H1 (cell line): ENCODE data around the gene PDZD4. TPM values are rescaled to one million over a fixed set of nuclear protein-coding genes. Genes with fewer than 3 reads are reported as not detected.

Experiments
- CTCF ChIA-PET: fragments of 300-600 bp; sonication (Branson Sonifier 250); formaldehyde crosslinking; loops from one replicate; lab custom pipeline; 2021; ENCODE audit not compliant: partially characterized antibody; lab: Charles Lee
- POLR2A ChIA-PET: fragments of 300-600 bp; sonication (Branson Sonifier 250); formaldehyde crosslinking; loops from one replicate; lab custom pipeline; 2021; ENCODE audit warnings: inconsistent platforms; ENCODE audit not compliant: partially characterized antibody; lab: Charles Lee
- DNase-seq, 2 experiments: peaks; one replicate each; pipeline versions ENCODE4 v3.0.0 to v3.0.0-alpha.2; 2010 to 2022; ENCODE audit warnings: low spot score in 2 of 2, low read depth in 1 of 2, mixed read lengths in 1 of 2
- FAIRE-seq: peaks from 2 replicates; lab custom pipeline; 2011; peaks lifted over from hg19 to GRCh38; lab: Jason Lieb, UNC
- H2AFZ ChIP-seq: 2 replicates; pipeline ENCODE4 v1.8.1; 2012; ENCODE audit warnings: low read length, inconsistent platforms
- H2AK5ac ChIP-seq: 2 replicates; pipeline ENCODE4 v1.6.1; 2013; ENCODE audit warnings: low read depth, low read length
- H2BK120ac ChIP-seq: replicated peaks from 2 replicates; pipeline ENCODE3; 2013; ENCODE audit warnings: low read depth, low read length, inconsistent platforms
- H2BK12ac ChIP-seq: 2 replicates; pipeline ENCODE4 v1.6.1; 2013; ENCODE audit warnings: low read depth, low read length
- H2BK15ac ChIP-seq: 2 replicates; pipeline ENCODE4 v1.6.1; 2013; ENCODE audit warnings: low read length
- H2BK20ac ChIP-seq: 2 replicates; pipeline ENCODE4 v1.6.1; 2013; ENCODE audit warnings: low read length
- H2BK5ac ChIP-seq: 2 replicates; pipeline ENCODE4 v1.6.1; 2013; ENCODE audit warnings: low read depth, low read length
- H3K14ac ChIP-seq: 2 replicates; pipeline ENCODE4 v1.6.1; 2013; ENCODE audit warnings: inconsistent platforms; ENCODE audit not compliant: insufficient read length
- H3K18ac ChIP-seq: 2 replicates; pipeline ENCODE4 v1.6.1; 2013; ENCODE audit warnings: low read length; ENCODE audit errors: extremely low read depth
- H3K23ac ChIP-seq: 2 replicates; pipeline ENCODE4 v1.6.1; 2013; ENCODE audit warnings: inconsistent platforms; ENCODE audit not compliant: insufficient read length
- H3K23me2 ChIP-seq: 2 replicates; pipeline ENCODE4 v1.6.1; 2013; ENCODE audit warnings: low read depth, low read length
- H3K27ac ChIP-seq: 2 replicates; pipeline ENCODE4 v1.6.1; 2011; ENCODE audit warnings: low read depth, low read length, inconsistent platforms
- H3K27me3 ChIP-seq, 4 experiments: replicated peaks in 1 of 4; 1 replicate in 1 of 4; 2 replicates in 3 of 4; pipeline versions ENCODE4 v1.6.1 to v1.8.1; 2011 to 2013; ENCODE audit warnings: low read length in 3 of 4, mild to moderate bottlenecking in 3 of 4, inconsistent platforms in 2 of 4, mixed read lengths in 2 of 4, moderate library complexity in 1 of 4; ENCODE audit not compliant: control insufficient read depth in 3 of 4, insufficient read depth in 3 of 4; ENCODE audit errors: extremely low read depth in 1 of 4
- H3K36me3 ChIP-seq, 4 experiments: 2 replicates each; pipeline versions ENCODE4 v1.6.1 to v1.8.1; 2011 to 2013; ENCODE audit warnings: mild to moderate bottlenecking in 4 of 4, low read length in 3 of 4, moderate library complexity in 2 of 4, control low read depth in 1 of 4, inconsistent platforms in 1 of 4; ENCODE audit not compliant: insufficient read depth in 4 of 4, control insufficient read depth in 2 of 4
- H3K4ac ChIP-seq: replicated peaks from 2 replicates; pipeline ENCODE3; 2013; ENCODE audit warnings: low read length, low read depth, mixed read lengths, inconsistent platforms; ENCODE audit not compliant: insufficient read length
- H3K4me1 ChIP-seq, 4 experiments: replicated peaks in 1 of 4; 1 replicate in 1 of 4; 2 replicates in 3 of 4; pipeline versions ENCODE4 v1.6.1 to v1.8.1; 2011 to 2013; ENCODE audit warnings: low read length in 3 of 4, inconsistent platforms in 2 of 4, mixed read lengths in 1 of 4; ENCODE audit not compliant: insufficient read depth in 4 of 4, control insufficient read depth in 3 of 4
- H3K4me2 ChIP-seq, 2 experiments: 2 replicates each; pipeline versions ENCODE4 v1.6.1 to v1.8.1; 2011 to 2013; ENCODE audit warnings: low read depth in 2 of 2, low read length in 2 of 2, control low read depth in 1 of 2, inconsistent platforms in 1 of 2, mild to moderate bottlenecking in 1 of 2; ENCODE audit not compliant: insufficient read depth in 1 of 2
- H3K4me3 ChIP-seq, 4 experiments: fragments of 200-600, 300-600 bp in 1 of 4; sonication (generic), shearing (Covaris generic), sonication (Bioruptor Twin) in 1 of 4; 2 replicates each; pipeline versions ENCODE4 v1.5.1 to v1.8.1; 2011 to 2016; ENCODE audit warnings: low read length in 4 of 4, low read depth in 3 of 4, control low read depth in 2 of 4, inconsistent platforms in 2 of 4, mild to moderate bottlenecking in 2 of 4, mixed read lengths in 1 of 4, moderate library complexity in 1 of 4; ENCODE audit not compliant: insufficient read depth in 2 of 4; ENCODE audit errors: extremely low read depth in 1 of 4
- H3K56ac ChIP-seq: replicated peaks from 2 replicates; pipeline ENCODE3; 2013; ENCODE audit warnings: low read depth, mild to moderate bottlenecking, mixed read lengths, low read length, inconsistent platforms; ENCODE audit not compliant: insufficient read length
- H3K79me1 ChIP-seq: 2 replicates; pipeline ENCODE4 v1.6.1; 2013; ENCODE audit warnings: low read depth, low read length, control low read depth
- H3K79me2 ChIP-seq, 2 experiments: 2 replicates each; pipeline versions ENCODE4 v1.6.1 to v1.8.1; 2012 to 2013; ENCODE audit warnings: low read length in 2 of 2, mild to moderate bottlenecking in 2 of 2, inconsistent platforms in 1 of 2; ENCODE audit not compliant: insufficient read depth in 2 of 2, control insufficient read depth in 1 of 2
- H3K9ac ChIP-seq, 4 experiments: replicated peaks in 1 of 4; 1 replicate in 1 of 4; 2 replicates in 3 of 4; pipeline versions ENCODE4 v1.6.1 to v1.8.1; 2011 to 2013; ENCODE audit warnings: low read depth in 3 of 4, low read length in 3 of 4, control low read depth in 2 of 4, mild to moderate bottlenecking in 2 of 4, moderate library complexity in 2 of 4, inconsistent platforms in 1 of 4; ENCODE audit errors: extremely low read depth in 1 of 4
- H3K9me3 ChIP-seq, 2 experiments: 2 replicates each; pipeline versions ENCODE4 v1.6.1 to v1.8.1; 2012 to 2013; ENCODE audit warnings: mild to moderate bottlenecking in 2 of 2, moderate library complexity in 2 of 2, control low read depth in 1 of 2, inconsistent platforms in 1 of 2, low read depth in 1 of 2, low read length in 1 of 2, mixed read lengths in 1 of 2; ENCODE audit not compliant: insufficient read depth in 2 of 2
- H4K20me1 ChIP-seq, 2 experiments: replicated peaks in 1 of 2; 2 replicates each; pipeline versions ENCODE3 to v1.8.1; 2011 to 2013; ENCODE audit warnings: inconsistent platforms in 2 of 2, low read length in 2 of 2, mild to moderate bottlenecking in 1 of 2; ENCODE audit not compliant: insufficient read depth in 2 of 2, control insufficient read depth in 1 of 2
- H4K5ac ChIP-seq: 2 replicates; pipeline ENCODE4 v1.6.1; 2013; ENCODE audit warnings: low read length, low read depth, mixed read lengths, inconsistent platforms; ENCODE audit not compliant: insufficient read length
- H4K8ac ChIP-seq: 2 replicates; pipeline ENCODE4 v1.8.0; 2013; ENCODE audit warnings: mild to moderate bottlenecking, moderate library complexity, low read length, inconsistent platforms; ENCODE audit not compliant: insufficient read depth; ENCODE audit errors: extremely low read depth
- H4K91ac ChIP-seq: replicated peaks from 2 replicates; pipeline ENCODE3; 2013; ENCODE audit warnings: low read length, mixed read lengths, inconsistent platforms; ENCODE audit not compliant: insufficient read length
- PHF8 ChIP-seq: fragments of 200-600 bp; sonication (generic); conservative IDR thresholded peaks from 2 replicates; pipeline ENCODE4 v1.7.1; 2012; ENCODE audit warnings: low read depth, mild to moderate bottlenecking, inconsistent platforms, low read length, moderate library complexity
- RXRA ChIP-seq: IDR thresholded peaks from 2 replicates; pipeline ENCODE4 v1.6.1; 2011; ENCODE audit warnings: low read depth, mild to moderate bottlenecking, low read length, moderate library complexity; ENCODE audit not compliant: insufficient read depth
- SAP30 ChIP-seq: fragments of 300-600 bp; sonication (generic); IDR thresholded peaks from 2 replicates; pipeline ENCODE4 v1.7.1; 2012; ENCODE audit warnings: low read length, moderate library complexity, mild to moderate bottlenecking, inconsistent platforms; ENCODE audit not compliant: insufficient read depth, insufficient replicate concordance
- TEAD4 ChIP-seq: IDR thresholded peaks from 2 replicates; pipeline ENCODE4 v1.6.1; 2012; ENCODE audit warnings: low read depth, low read length, inconsistent platforms, mixed read lengths
- YY1 ChIP-seq: IDR thresholded peaks from 2 replicates; pipeline ENCODE4 v1.6.1; 2011; ENCODE audit warnings: low read depth, mild to moderate bottlenecking, low read length
- WGBS, 2 experiments: shearing (Covaris generic) in 1 of 2; methylation state at CpG; one replicate each; pipeline versions ENCODE4 v1.1.6 to v1.1.7; 2013 to 2015; ENCODE audit warnings: low lambda C conversion rate in 2 of 2, mixed read lengths in 2 of 2, inconsistent platforms in 1 of 2, low coverage in 1 of 2, missing lambda C conversion rate in 1 of 2; ENCODE audit not compliant: insufficient replicate concordance in 2 of 2, insufficient coverage in 1 of 2, insufficient read length in 1 of 2; ENCODE audit errors: extremely low coverage in 1 of 2, missing lambda C conversion rate in 1 of 2; 5-methylcytosine and 5-hydroxymethylcytosine counted together
- polyA plus RNA-seq, 7 experiments: library from polyadenylated mRNA; depleted of rRNA in 3 of 7; stranded (reverse) in 5 of 7; unstranded in 2 of 7; fragments of >200 nt in 5 of 7; fragments of 200-250 nt in 2 of 7; gene quantifications; 1 replicate in 5 of 7; 2 replicates in 1 of 7; 4 replicates in 1 of 7; pipeline versions ENCODE4 v1.2.1 to v1.2.3, GENCODE V29; 2011 to 2013; ENCODE audit warnings: missing spikeins in 2 of 7, mixed read lengths in 2 of 7
- total RNA-seq: library from RNA; stranded (reverse); fragmentation: NEBNext Ultra II Directional; extraction: Animal tissue kit (Norgen Biotek cat#: 25700); gene quantifications from 2 replicates; pipeline ENCODE4 v1.2.1, GENCODE V29; 2021

Gene PDZD4
- total and polyA plus RNA-seq, 2 of the 8 experiments (the other 6 are each of a cell fraction or from before 2014, with no cell fraction given): 45.8 to 169 TPM

DNA sequence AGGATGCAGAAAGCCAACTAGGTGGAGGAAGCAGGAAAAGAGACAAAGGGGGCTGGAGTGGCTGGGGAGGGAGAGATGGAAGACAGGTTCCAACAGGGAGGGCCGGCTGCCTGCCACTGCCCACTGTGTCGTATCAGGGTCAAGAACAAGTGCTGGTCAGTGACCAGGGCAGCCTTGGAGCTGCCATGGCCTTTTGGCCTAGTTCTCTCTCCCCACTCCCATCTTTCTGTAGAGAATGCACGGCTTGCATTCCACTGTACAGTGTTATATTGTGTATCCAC, 43.7 kb upstream of the PDZD4 start:
- Histone ChIP-seq H3K27me3 (no peaks in the 10 kb centered on the region; a peak in 1 of 7 replicates), H2BK20ac (no peak overlapping the region), H3K4me1 (peaks cover 3 to 31% (median 16%) of the 10 kb centered on the region in 4 experiments), H3K14ac (no peak overlapping the region), H2BK12ac (no peak overlapping the region), H3K4me3 (no peak overlapping the region), H4K91ac (no peak overlapping the region), H3K27ac (no peak overlapping the region), H2AFZ (no peak overlapping the region), H2BK5ac (no peak overlapping the region), H3K4ac (no peak overlapping the region), H3K18ac (no peak overlapping the region), H3K4me2 (no peak overlapping the region; a peak in 1 of 4 replicates), H3K9me3 (no peaks in the 10 kb centered on the region), H3K9ac (no peak overlapping the region), H4K5ac (no peak overlapping the region), H3K23ac (no peak overlapping the region), H2AK5ac (no peak overlapping the region), H3K36me3 (peaks cover 0 to 11% (median 0%) of the 10 kb centered on the region in 4 experiments; a peak in 1 of 8 replicates), H4K8ac (no peak overlapping the region), H3K56ac (no peak overlapping the region), H3K79me2 (no peaks in the 10 kb centered on the region), H2BK15ac (no peak overlapping the region), H3K23me2 (no peaks in the 10 kb centered on the region), H3K79me1 (no peaks in the 10 kb centered on the region), H2BK120ac (no peak overlapping the region), H4K20me1 (peaks cover 2 to 12% of the 10 kb centered on the region in 2 experiments)
- DNase-seq (no peak), FAIRE-seq (no peak)
- ChIA-PET POLR2A (no interaction called here), CTCF (interaction anchor here (1.3 to 1.6 kb wide), 2 partner anchors 20 to 75 kb away, joined by 4 to 8 read pairs; no protein-coding TSS in a partner anchor)
- 80% methylated on average over 1 of the region's 3 CpGs; no CpG with 5 or more reads in 1 of the 2 experiments for WGBS, 2 experiments
- TF ChIP-seq SAP30 (no peak), PHF8 (no peak), TEAD4 (no peak), RXRA (no peak), YY1 (no peak)
